GM12878 (cell line): ENCODE data around the gene IL20RB. TPM values are rescaled to one million over a fixed set of nuclear protein-coding genes. Genes with fewer than 3 reads are reported as not detected.
A peak's percentile ranks its signal among the peaks of the same experiment; 100 is the strongest.

Experiments used
- ATAC-seq: fragments of 200-7000 bp; cut with Tn5 transposase; 3 replicates; pipeline ENCODE4 v1.9.1; 2020; ENCODE audit warnings: mild to moderate bottlenecking, moderate library complexity
- BruUV-seq: library from RNA; stranded (reverse); fragments of 400-500 nt; replicated peaks from 2 replicates; lab custom pipeline; 2021; lab: Mats Ljungman, UMichigan
- CTCF ChIA-PET: fragments of 300-600 bp; sonication (Branson Sonifier 250); formaldehyde crosslinking; extraction: SDS; loops from one replicate; lab custom pipeline; 2021; ENCODE audit warnings: inconsistent platforms; lab: Yijun Ruan, JAX
- POLR2A ChIA-PET: fragments of 350-600 bp; formaldehyde crosslinking; extraction: SDS; loops from one replicate; lab custom pipeline; 2021; ENCODE audit warnings: inconsistent platforms; lab: Charles Lee
- RAD21 ChIA-PET: fragments of 300-600 bp; sonication (Branson Sonifier 250); formaldehyde crosslinking; loops from one replicate; lab custom pipeline; 2023; ENCODE audit warnings: antibody characterized with exemption; ENCODE audit not compliant: unreplicated experiment; lab: Charles Lee
- SMC1A ChIA-PET: fragments of 300-600 bp; sonication (Branson Sonifier 250); formaldehyde crosslinking; loops from one replicate; lab custom pipeline; 2023; ENCODE audit not compliant: unreplicated experiment, uncharacterized antibody; lab: Charles Lee
- DNase-seq: peaks from one replicate; pipeline ENCODE4 v3.0.0-alpha.2; 2011; ENCODE audit warnings: low read depth, low spot score
- FAIRE-seq: peaks from 3 replicates; lab custom pipeline; 2011; peaks lifted over from hg19 to GRCh38; lab: Jason Lieb, UNC
- H2AFZ ChIP-seq: 2 replicates; pipeline ENCODE4 v1.6.0; 2011; ENCODE audit warnings: low read depth, low read length, control low read depth; ENCODE audit not compliant: control insufficient read depth
- H3K27ac ChIP-seq: 2 replicates; pipeline ENCODE4 v1.5.1; 2011; ENCODE audit warnings: control low read depth; ENCODE audit not compliant: control insufficient read depth, insufficient read depth
- H3K27me3 ChIP-seq, 2 experiments: replicated peaks in 1 of 2; 2 replicates each; pipeline versions ENCODE4 v1.6.0 to v1.6.1; 2011; ENCODE audit warnings: low read length in 1 of 2; ENCODE audit not compliant: control insufficient read depth in 2 of 2, insufficient read depth in 2 of 2
- H3K36me3 ChIP-seq, 2 experiments: 2 replicates each; pipeline ENCODE4 v1.5.1; 2011; ENCODE audit warnings: low read length in 1 of 2; ENCODE audit not compliant: control insufficient read depth in 2 of 2, insufficient read depth in 2 of 2
- H3K4me1 ChIP-seq: 2 replicates; pipeline ENCODE4 v1.6.1; 2011; ENCODE audit warnings: mild to moderate bottlenecking, low read length, moderate library complexity, mixed read lengths; ENCODE audit not compliant: control insufficient read depth, insufficient read depth
- H3K4me2 ChIP-seq: 2 replicates; pipeline ENCODE4 v1.6.0; 2011; ENCODE audit warnings: control low read depth; ENCODE audit not compliant: control insufficient read depth, insufficient read depth
- H3K4me3 ChIP-seq: fragments of 200-600 bp; sonication (generic); 2 replicates; pipeline ENCODE4 v1.5.1; 2016
- H3K79me2 ChIP-seq: 2 replicates; pipeline ENCODE4 v1.6.0; 2011; ENCODE audit warnings: low read length; ENCODE audit not compliant: control insufficient read depth, insufficient read depth
- H3K9ac ChIP-seq: 2 replicates; pipeline ENCODE4 v1.8.0; 2011; ENCODE audit warnings: low read length, control low read depth, mixed read lengths; ENCODE audit not compliant: control insufficient read depth, insufficient read depth
- H3K9me3 ChIP-seq: replicated peaks from 3 replicates; pipeline ENCODE4 v1.5.1; 2011; ENCODE audit warnings: mild to moderate bottlenecking, low read length; ENCODE audit not compliant: control insufficient read depth, insufficient read depth
- H4K20me1 ChIP-seq: 2 replicates; pipeline ENCODE4 v1.6.0; 2011; ENCODE audit not compliant: control insufficient read depth, insufficient read depth
- BMI1 ChIP-seq: fragments of 450-650 bp; IDR thresholded peaks from 2 replicates; pipeline ENCODE4 v1.6.1; 2016; ENCODE audit warnings: mild to moderate bottlenecking, moderate library complexity, borderline replicate concordance
- CREB1 ChIP-seq: IDR thresholded peaks from 2 replicates; pipeline ENCODE4 v1.6.1; 2012; ENCODE audit warnings: low read depth, mild to moderate bottlenecking, inconsistent platforms
- DPF2 ChIP-seq: fragments of 450-650 bp; IDR thresholded peaks from 2 replicates; pipeline ENCODE4 v1.6.1; 2017; ENCODE audit warnings: mild to moderate bottlenecking
- EP300 ChIP-seq, 2 experiments: fragments of 150-350 bp in 1 of 2; IDR thresholded peaks; 2 replicates each; pipeline ENCODE4 v1.6.1; 2011 to 2012; ENCODE audit warnings: low read depth in 2 of 2, low read length in 2 of 2, borderline replicate concordance in 1 of 2, improper control_type of control experiment in 1 of 2, inconsistent platforms in 1 of 2; ENCODE audit not compliant: control insufficient read depth in 1 of 2
- GATAD2B ChIP-seq: fragments of 450-650 bp; conservative IDR thresholded peaks from 2 replicates; pipeline ENCODE4 v1.6.1; 2017; ENCODE audit warnings: low read depth, mild to moderate bottlenecking, moderate library complexity
- JUND ChIP-seq: IDR thresholded peaks from 2 replicates; pipeline ENCODE4 v1.6.1; 2012; ENCODE audit warnings: low read depth, mild to moderate bottlenecking, low read length, improper control_type of control experiment, moderate library complexity
- MEF2B ChIP-seq: fragments of 450-650 bp; IDR thresholded peaks from 2 replicates; pipeline ENCODE4 v1.6.1; 2018; ENCODE audit warnings: mild to moderate bottlenecking, moderate library complexity; ENCODE audit not compliant: partially characterized antibody, poor library complexity, severe bottlenecking
- MXI1 ChIP-seq: fragments of 150-350 bp; IDR thresholded peaks from 2 replicates; pipeline ENCODE4 v1.6.1; 2011; ENCODE audit warnings: low read depth, mild to moderate bottlenecking, inconsistent platforms, low read length, improper control_type of control experiment
- SMAD5 ChIP-seq: IDR thresholded peaks from 2 replicates; pipeline ENCODE4 v1.6.1; 2016; ENCODE audit warnings: antibody characterized with exemption, low read depth
- STAT1 ChIP-seq: fragments of 450-650 bp; conservative IDR thresholded peaks from 2 replicates; pipeline ENCODE4 v1.6.1; 2014; ENCODE audit warnings: antibody characterized with exemption, mild to moderate bottlenecking
- TBL1XR1 ChIP-seq: IDR thresholded peaks from 2 replicates; pipeline ENCODE4 v1.6.1; 2012; ENCODE audit warnings: low read depth, low read length, improper control_type of control experiment
- YY1 ChIP-seq: IDR thresholded peaks from 2 replicates; pipeline ENCODE4 v1.6.1; 2011; ENCODE audit warnings: low read depth, mild to moderate bottlenecking, low read length
- ZNF207 ChIP-seq: fragments of 450-650 bp; IDR thresholded peaks from 2 replicates; pipeline ENCODE4 v1.6.1; 2014; ENCODE audit warnings: antibody characterized with exemption, mild to moderate bottlenecking, borderline replicate concordance
- ZNF217 ChIP-seq: fragments of 450-650 bp; IDR thresholded peaks from 2 replicates; pipeline ENCODE4 v1.6.1; 2017; ENCODE audit warnings: antibody characterized with exemption, mild to moderate bottlenecking
- WGBS: methylation state at CpG from one replicate; pipeline ENCODE4 v1.1.6; 2016; ENCODE audit warnings: low lambda C conversion rate; ENCODE audit not compliant: insufficient replicate concordance, insufficient coverage; ENCODE audit errors: missing lambda C conversion rate; 5-methylcytosine and 5-hydroxymethylcytosine counted together
- in situ Hi-C: fragments of 300-500 bp; cut with MboI; formaldehyde crosslinking; loops from 9 replicates; pipeline ENCODE4 v1.14.3; 2018; ENCODE audit warnings: mixed read lengths
- intact Hi-C: fragments of 100-400 bp; cut with micrococcal nuclease; formaldehyde crosslinking; loops from one replicate; pipeline ENCODE4 v1.14.2; 2022; ENCODE audit not compliant: unreplicated experiment
- polyA plus RNA-seq, 11 experiments: library from polyadenylated mRNA; depleted of rRNA in 4 of 11; unstranded in 6 of 11; stranded (reverse) in 5 of 11; fragments of >200 nt; fragmentation: Nextera tagmentation in 4 of 11; fragmentation: Illumina TruSeq in 1 of 11; extraction: Ambion mirVana in 4 of 11; extraction: Trizol in 1 of 11; gene quantifications; 1 replicate in 1 of 11; 2 replicates in 10 of 11; pipeline versions ENCODE4 v1.2.1 to v1.2.3, GENCODE V29; 2011 to 2016; ENCODE audit warnings: inconsistent platforms in 2 of 11, missing spikeins in 2 of 11, low read depth in 1 of 11
- total RNA-seq, 4 experiments: library from RNA; depleted of rRNA in 3 of 4; stranded (reverse); fragments of >200 nt in 3 of 4; fragmentation: Illumina TruSeq in 1 of 4; extraction: Trizol in 1 of 4; gene quantifications; 2 replicates each; pipeline versions ENCODE4 v1.2.1 to v1.2.3, GENCODE V29; 2013 to 2021
- TF ChIP-seq, protein P1 (sequence below): IDR thresholded peaks from 2 replicates; pipeline ENCODE4 v1.6.1; 2012; ENCODE audit warnings: low read length, inconsistent platforms
- TF ChIP-seq, protein P2 (sequence below): fragments of 450-650 bp; IDR thresholded peaks from 2 replicates; pipeline ENCODE4 v1.6.1; 2014; ENCODE audit warnings: mild to moderate bottlenecking

IL20RB gene
- total and polyA plus RNA-seq, 10 of the 15 experiments (the other 5 are each of a cell fraction or from before 2014, with no cell fraction given): 0.21 to 1.1 (median 0.54) TPM

DNA sequence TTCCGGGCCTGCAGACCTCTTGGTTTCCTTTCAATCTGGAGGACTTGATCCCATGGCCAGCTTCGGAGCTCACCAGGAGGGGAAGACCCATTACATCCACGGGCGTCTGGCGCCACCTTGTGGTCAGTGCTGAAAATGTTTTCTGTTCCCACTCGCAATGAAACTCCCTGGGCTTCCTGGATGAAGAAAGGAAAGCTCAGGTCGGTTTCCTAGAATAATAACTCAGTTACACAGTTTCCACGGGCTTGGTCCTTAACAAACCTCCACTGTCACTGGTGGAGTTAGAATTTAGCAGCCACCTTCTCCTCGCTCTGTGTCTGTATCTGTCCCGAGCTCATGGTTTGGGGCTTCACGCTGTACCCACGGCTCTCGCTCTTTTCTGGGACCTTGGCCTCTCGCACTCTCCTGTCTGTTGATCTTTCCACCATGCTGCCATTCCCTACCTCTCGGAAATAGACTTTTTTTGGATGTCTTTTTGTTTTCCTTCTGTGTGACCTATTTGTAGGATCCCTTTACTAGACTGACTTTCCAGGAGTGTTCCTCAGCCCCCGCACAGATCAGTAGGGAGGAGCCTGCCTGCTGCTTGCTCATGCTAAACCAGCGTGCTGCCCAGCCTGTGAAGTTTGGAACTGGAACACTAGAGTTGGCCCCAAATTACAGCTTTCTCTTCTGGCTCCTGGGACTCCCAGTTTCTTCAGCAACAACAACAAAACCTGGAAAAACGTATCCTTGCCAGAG is 56.3 kb downstream of the IL20RB start:
- 23% methylated on average over 18 of the region's 18 CpGs for whole genome bisulfite sequencing
- Histone ChIP-seq H3K4me1 (0 out of 2 replicates have a peak, but pooled peaks cover 4% of the 10 kb centered on the region), H3K9me3 (no peaks in the 10 kb centered on the region), H3K27ac (peak overlapping the region; percentile 48), H2AFZ (peak overlapping the region; percentile 99), H3K4me3 (peak overlapping the region; percentile 65), H3K79me2 (no peaks in the 10 kb centered on the region), H3K27me3 (no peaks in the 10 kb centered on the region), H3K9ac (peak overlapping the region; percentile 67), H3K4me2 (peak overlapping the region; percentile 76), H4K20me1 (no peaks in the 10 kb centered on the region), H3K36me3 (no peaks in the 10 kb centered on the region)
- in situ Hi-C loops (loop anchor here (5.0 to 10.0 kb wide), 3 partner anchors 257 to 942 kb away; no protein-coding TSS in a partner anchor), intact Hi-C loops (loop anchor here (1.0 to 10.0 kb wide), 7 partner anchors 152 to 939 kb away; partner anchors contain the start of genes MSL2 and NCK1)
- SMC1A ChIA-PET: interaction anchor here (0.5 to 9.0 kb wide), 39 partner anchors 9 to 1691 kb away, joined by 3 to 161 read pairs (median 4); partner anchors contain the start of genes NCK1, SLC35G2 and STAG1
- RAD21 ChIA-PET: interaction anchor here (0.6 to 6.7 kb wide), 44 partner anchors 9 to 943 kb away, joined by 3 to 200 read pairs (median 4); partner anchors contain the start of genes NCK1, PCCB and STAG1
- DNase-seq (peak; percentile 51), FAIRE-seq (peak; percentile 96), ATAC-seq (peak; percentile 93)
- BruUV-seq: no TSS peak
- CTCF ChIA-PET: interaction anchor here (0.5 to 12.2 kb wide), 66 partner anchors 10 to 970 kb away, joined by 3 to 229 read pairs (median 4); partner anchors contain the start of genes IL20RB, PCCB, SLC35G2 and STAG1
- POLR2A ChIA-PET: interaction anchor here (0.5 to 1.8 kb wide), 6 partner anchors 152 to 938 kb away, joined by 3 to 11 read pairs (median 5); partner anchors contain the start of genes NCK1 and STAG1
- TF ChIP-seq ZNF217 (no peak), JUND (no peak), BMI1 (no peak), TBL1XR1 (no peak; the same call in 1 of the 2 replicates), MEF2B (no peak), DPF2 (no peak), GATAD2B (no peak), YY1 (peak; percentile 80), MXI1 (no peak), CREB1 (no peak), STAT1 (no peak), ZNF207 (no peak), SMAD5 (no peak), EP300 (IDR thresholded peaks at IDR 0.05; ENCODE audit: borderline replicate concordance in 1 of 2, control insufficient read depth in 1 of 2, low read depth in 2 of 2, low read length in 2 of 2) (0 out of 4 replicates have a peak, but pooled peaks of 1 of the 2 experiments have one; percentile 9)
- TF ChIP-seq, protein P1, sequence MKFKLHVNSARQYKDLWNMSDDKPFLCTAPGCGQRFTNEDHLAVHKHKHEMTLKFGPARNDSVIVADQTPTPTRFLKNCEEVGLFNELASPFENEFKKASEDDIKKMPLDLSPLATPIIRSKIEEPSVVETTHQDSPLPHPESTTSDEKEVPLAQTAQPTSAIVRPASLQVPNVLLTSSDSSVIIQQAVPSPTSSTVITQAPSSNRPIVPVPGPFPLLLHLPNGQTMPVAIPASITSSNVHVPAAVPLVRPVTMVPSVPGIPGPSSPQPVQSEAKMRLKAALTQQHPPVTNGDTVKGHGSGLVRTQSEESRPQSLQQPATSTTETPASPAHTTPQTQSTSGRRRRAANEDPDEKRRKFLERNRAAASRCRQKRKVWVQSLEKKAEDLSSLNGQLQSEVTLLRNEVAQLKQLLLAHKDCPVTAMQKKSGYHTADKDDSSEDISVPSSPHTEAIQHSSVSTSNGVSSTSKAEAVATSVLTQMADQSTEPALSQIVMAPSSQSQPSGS: no peak
- TF ChIP-seq, protein P2, sequence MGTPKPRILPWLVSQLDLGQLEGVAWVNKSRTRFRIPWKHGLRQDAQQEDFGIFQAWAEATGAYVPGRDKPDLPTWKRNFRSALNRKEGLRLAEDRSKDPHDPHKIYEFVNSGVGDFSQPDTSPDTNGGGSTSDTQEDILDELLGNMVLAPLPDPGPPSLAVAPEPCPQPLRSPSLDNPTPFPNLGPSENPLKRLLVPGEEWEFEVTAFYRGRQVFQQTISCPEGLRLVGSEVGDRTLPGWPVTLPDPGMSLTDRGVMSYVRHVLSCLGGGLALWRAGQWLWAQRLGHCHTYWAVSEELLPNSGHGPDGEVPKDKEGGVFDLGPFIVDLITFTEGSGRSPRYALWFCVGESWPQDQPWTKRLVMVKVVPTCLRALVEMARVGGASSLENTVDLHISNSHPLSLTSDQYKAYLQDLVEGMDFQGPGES: no peak
